ENCODE results near the gene CAPSL.

DNA sequence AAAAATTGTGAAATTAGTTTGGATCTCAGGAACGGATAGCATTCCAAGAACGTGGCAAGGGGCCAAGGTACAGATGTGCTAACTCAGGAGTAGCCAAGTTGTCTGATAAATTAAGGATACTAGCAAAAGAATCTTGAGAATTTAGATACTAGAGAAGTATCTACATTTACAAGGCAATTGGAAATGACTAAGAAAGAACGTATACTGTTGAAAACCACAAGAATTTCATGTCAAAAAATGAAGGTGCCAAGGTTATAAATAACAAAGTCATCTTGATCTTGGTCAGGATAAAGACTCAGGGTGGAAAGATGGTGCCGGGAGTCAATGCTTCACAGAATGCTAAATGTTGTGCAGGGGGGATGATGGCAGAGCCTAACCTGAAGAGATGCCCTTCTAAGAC lies 19.2 kb downstream of the CAPSL start:
- TF ChIP-seq, protein P1, sequence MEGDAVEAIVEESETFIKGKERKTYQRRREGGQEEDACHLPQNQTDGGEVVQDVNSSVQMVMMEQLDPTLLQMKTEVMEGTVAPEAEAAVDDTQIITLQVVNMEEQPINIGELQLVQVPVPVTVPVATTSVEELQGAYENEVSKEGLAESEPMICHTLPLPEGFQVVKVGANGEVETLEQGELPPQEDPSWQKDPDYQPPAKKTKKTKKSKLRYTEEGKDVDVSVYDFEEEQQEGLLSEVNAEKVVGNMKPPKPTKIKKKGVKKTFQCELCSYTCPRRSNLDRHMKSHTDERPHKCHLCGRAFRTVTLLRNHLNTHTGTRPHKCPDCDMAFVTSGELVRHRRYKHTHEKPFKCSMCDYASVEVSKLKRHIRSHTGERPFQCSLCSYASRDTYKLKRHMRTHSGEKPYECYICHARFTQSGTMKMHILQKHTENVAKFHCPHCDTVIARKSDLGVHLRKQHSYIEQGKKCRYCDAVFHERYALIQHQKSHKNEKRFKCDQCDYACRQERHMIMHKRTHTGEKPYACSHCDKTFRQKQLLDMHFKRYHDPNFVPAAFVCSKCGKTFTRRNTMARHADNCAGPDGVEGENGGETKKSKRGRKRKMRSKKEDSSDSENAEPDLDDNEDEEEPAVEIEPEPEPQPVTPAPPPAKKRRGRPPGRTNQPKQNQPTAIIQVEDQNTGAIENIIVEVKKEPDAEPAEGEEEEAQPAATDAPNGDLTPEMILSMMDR (IDR thresholded peaks at IDR 0.05), result no peak
- TF ChIP-seq POLR2AphosphoS5 (IDR thresholded peaks at IDR 0.05), result no peak
- TF ChIP-seq POLR2A (IDR thresholded peaks at IDR 0.05), result no peak
- no peak for TF ChIP-seq EP300 (IDR thresholded peaks at IDR 0.05)

All from stomach (tissue), 4 donors.